MG63 (cell line): ENCODE measurements around the gene ATG4D. TPM values are rescaled to one million over a fixed set of nuclear protein-coding genes. Genes with fewer than 3 reads are reported as not detected.
"Not testable (repeated sequence)": the region's sequence is repeated elsewhere in the genome, so short reads cannot be mapped to it uniquely, and the experiment has no call there.

ENCODE experiments used
- DNase-seq: peaks from one replicate; pipeline ENCODE4 v3.0.0-alpha.2; 2020
- H3K27me3 ChIP-seq: fragments of 250-450 bp; sonication (Bioruptor Pico); 2 replicates; pipeline ENCODE4 v1.5.1; 2020; ENCODE audit warnings: mild to moderate bottlenecking, moderate library complexity
- H3K36me3 ChIP-seq: fragments of 250-450 bp; sonication (Bioruptor Pico); 2 replicates; pipeline ENCODE4 v1.5.1; 2020; ENCODE audit warnings: mild to moderate bottlenecking, moderate library complexity
- H3K4me3 ChIP-seq: fragments of 250-450 bp; sonication (Bioruptor Pico); 2 replicates; pipeline ENCODE4 v1.5.1; 2020; ENCODE audit warnings: mild to moderate bottlenecking, moderate library complexity
- H3K9me3 ChIP-seq: fragments of 250-450 bp; sonication (Bioruptor Pico); 2 replicates; pipeline ENCODE4 v1.5.1; 2020; ENCODE audit warnings: mild to moderate bottlenecking, moderate library complexity
- total RNA-seq: library from RNA; depleted of rRNA; stranded (reverse); fragments of >200 nt; shearing (Covaris generic); gene quantifications from 2 replicates; pipeline ENCODE4 v1.2.3, GENCODE V29; 2014; ENCODE audit warnings: low replicate concordance

Gene ATG4D
- total RNA-seq, 1 experiment from 2014 or later, result 27.0 TPM

DNA sequence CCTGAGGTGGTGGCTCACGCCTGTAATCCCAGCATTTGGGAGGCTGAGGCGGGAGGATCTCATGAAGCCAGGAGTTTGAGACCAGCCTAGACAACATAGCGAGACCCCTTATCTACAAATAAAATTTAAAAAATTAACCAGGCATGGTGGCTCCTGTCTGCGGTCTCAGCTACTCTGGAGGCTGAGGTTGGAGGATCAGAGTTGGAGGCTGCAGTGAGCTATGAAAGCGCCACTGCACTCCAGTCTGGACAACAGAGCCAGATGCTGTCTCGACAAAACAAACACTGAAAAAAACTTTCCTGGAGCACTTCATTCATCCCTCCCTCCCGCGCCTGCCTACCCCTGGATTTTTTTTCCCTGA lies 665 bp upstream of the ATG4D start:
- Histone ChIP-seq H3K4me3 (peak overlapping the region; percentile 69), H3K36me3 (peaks cover 4% of the 10 kb centered on the region; the same call in 1 of the 2 replicates), H3K27me3 (peaks cover 9% of the 10 kb centered on the region), H3K9me3 (no peaks in the 10 kb centered on the region)
- DNase-seq, result no peak

GRCh38 chr19:10544242-10544752 lies 593 bp downstream of the ATG4D start:
- Histone ChIP-seq H3K36me3 (peaks cover 16% of the 10 kb centered on the region), H3K9me3 (no peaks in the 10 kb centered on the region), H3K4me3 (peak overlapping the region; percentile 69), H3K27me3 (peaks cover 5% of the 10 kb centered on the region)
- peak; percentile 45 for DNase-seq

DNA sequence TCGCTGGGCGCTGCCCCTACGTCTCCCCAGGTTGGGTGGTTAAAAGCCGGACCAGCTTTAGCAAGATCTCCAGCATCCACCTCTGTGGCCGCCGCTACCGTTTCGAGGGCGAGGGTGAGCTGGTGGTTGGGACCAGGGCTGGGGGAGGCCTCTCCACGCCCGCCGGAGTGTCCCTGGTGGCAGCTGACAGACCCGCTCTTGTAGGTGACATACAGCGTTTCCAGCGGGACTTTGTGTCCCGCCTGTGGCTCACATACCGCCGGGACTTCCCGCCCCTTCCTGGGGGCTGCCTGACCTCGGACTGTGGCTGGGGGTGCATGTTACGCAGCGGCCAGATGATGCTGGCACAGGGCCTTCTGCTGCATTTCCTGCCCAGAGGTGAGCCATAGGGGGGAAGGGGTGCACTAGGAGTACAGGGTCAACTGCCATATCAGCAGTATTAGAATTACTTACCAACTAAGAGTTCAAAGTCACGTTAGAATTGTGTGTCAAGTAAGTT lies 1.1 kb downstream of the ATG4D start:
- H3K9me3 ChIP-seq, result no peaks in the 10 kb centered on the region
- DNase-seq, result no peak
- peaks cover 4% of the 10 kb centered on the region; the same call in 1 of the 2 replicates for H3K27me3 ChIP-seq
- H3K4me3 ChIP-seq, result peak overlapping the region; percentile 69
- H3K36me3 ChIP-seq, result peaks cover 21% of the 10 kb centered on the region

DNA sequence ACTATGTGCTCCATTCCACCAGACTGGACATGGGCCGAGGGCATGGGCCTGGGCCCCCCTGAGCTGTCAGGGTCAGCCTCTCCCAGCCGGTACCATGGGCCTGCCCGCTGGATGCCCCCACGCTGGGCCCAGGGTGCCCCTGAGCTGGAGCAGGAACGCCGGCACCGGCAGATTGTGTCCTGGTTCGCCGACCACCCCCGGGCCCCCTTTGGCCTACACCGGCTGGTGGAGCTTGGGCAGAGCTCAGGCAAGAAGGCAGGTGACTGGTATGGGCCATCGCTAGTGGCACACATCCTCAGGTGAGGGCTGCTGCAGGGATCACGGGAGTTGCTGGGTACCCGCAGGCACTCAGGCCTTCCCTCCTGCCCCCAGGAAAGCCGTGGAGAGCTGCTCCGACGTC lies 3.1 kb downstream of the ATG4D start:
- no peak for DNase-seq

GRCh38 chr19:10548746-10549276 lies 5.1 kb downstream of the ATG4D start:
- Histone ChIP-seq H3K4me3 (no peak overlapping the region), H3K36me3 (peaks cover 58% of the 10 kb centered on the region), H3K9me3 (0 out of 2 replicates have a peak, but pooled peaks cover 3% of the 10 kb centered on the region), H3K27me3 (no peaks in the 10 kb centered on the region)
- no peak for DNase-seq

More for the DNA sequence above, 3.1 kb downstream of the ATG4D start:
- Histone ChIP-seq H3K4me3 (no peak overlapping the region), H3K9me3 (no peaks in the 10 kb centered on the region), H3K27me3 (no peaks in the 10 kb centered on the region), H3K36me3 (peaks cover 39% of the 10 kb centered on the region)

- no peak for DNase-seq
- Histone ChIP-seq H3K36me3 (peaks cover 68% of the 10 kb centered on the region), H3K4me3 (no peak overlapping the region), H3K27me3 (no peaks in the 10 kb centered on the region), H3K9me3 (0 out of 2 replicates have a peak, but pooled peaks cover 3% of the 10 kb centered on the region)
Measured at GRCh38 chr19:10549733-10550132, 6.0 kb downstream of the ATG4D start.

GRCh38 chr19:10550336-10550735 lies 6.6 kb downstream of the ATG4D start:
- H3K9me3 ChIP-seq, result 0 out of 2 replicates have a peak, but pooled peaks cover 3% of the 10 kb centered on the region
- DNase-seq, result no peak

GRCh38 chr19:10551006-10551405 lies 7.3 kb downstream of the ATG4D start:
- H3K9me3 ChIP-seq, H3K4me3 ChIP-seq, H3K27me3 ChIP-seq, DNase-seq: not testable (repeated sequence)
- peaks cover 80% of the 10 kb centered on the region for H3K36me3 ChIP-seq

More at GRCh38 chr19:10550336-10550735, 6.6 kb downstream of the ATG4D start:
- Histone ChIP-seq H3K4me3 (no peak overlapping the region), H3K36me3 (peaks cover 74% of the 10 kb centered on the region), H3K27me3 (no peaks in the 10 kb centered on the region)

GRCh38 chr19:10551698-10552301 lies 8.1 kb downstream of the ATG4D start:
- 0 out of 2 replicates have a peak, but pooled peaks cover 3% of the 10 kb centered on the region for H3K9me3 ChIP-seq
- no peaks in the 10 kb centered on the region for H3K27me3 ChIP-seq
- H3K36me3 ChIP-seq, result peaks cover 88% of the 10 kb centered on the region
- H3K4me3 ChIP-seq, result no peak overlapping the region
- peak; percentile 58 for DNase-seq

- H3K4me3 ChIP-seq, result no peak overlapping the region
Measured at GRCh38 chr19:10552510-10553053, 8.9 kb downstream of the ATG4D start.

DNA sequence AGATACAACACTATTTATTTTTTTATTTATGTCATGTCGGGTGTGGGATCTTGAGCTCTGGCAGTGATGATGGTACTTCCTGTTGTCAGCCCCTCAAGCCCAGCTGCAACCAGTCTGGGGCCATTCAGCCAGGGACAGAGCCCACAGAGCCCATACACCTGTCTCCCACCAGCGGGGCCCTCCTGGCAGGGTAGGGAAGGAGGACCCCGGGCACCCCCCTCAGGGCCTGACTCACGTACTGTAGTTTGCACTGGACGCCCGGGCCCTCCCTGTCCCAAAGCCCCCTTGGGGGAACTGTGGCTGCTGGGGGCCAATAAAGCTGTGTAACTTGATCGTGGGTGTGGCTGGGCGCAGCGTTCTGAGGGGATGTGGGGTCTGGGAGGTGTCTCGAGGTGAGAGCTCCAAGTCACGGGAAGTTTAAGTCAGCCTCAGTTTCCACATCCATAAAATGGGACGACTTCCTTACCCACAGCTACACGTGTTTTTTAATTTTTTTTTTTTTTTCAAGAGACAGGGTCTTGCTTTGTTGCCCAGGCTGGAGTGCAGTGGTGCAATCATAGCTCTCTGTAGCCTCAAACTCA lies 9.5 kb downstream of the ATG4D start:
- DNase-seq, result no peak
- peaks cover 95% of the 10 kb centered on the region for H3K36me3 ChIP-seq
- H3K27me3 ChIP-seq, result no peaks in the 10 kb centered on the region
- 0 out of 2 replicates have a peak, but pooled peaks cover 3% of the 10 kb centered on the region for H3K9me3 ChIP-seq
- no peak overlapping the region for H3K4me3 ChIP-seq

More at GRCh38 chr19:10552510-10553053, 8.9 kb downstream of the ATG4D start:
- H3K9me3 ChIP-seq, result 0 out of 2 replicates have a peak, but pooled peaks cover 3% of the 10 kb centered on the region
- no peaks in the 10 kb centered on the region for H3K27me3 ChIP-seq
- DNase-seq, result peak; percentile 62
- H3K36me3 ChIP-seq, result peaks cover 91% of the 10 kb centered on the region

- 0 out of 2 replicates have a peak, but pooled peaks cover 3% of the 10 kb centered on the region for H3K9me3 ChIP-seq
- no peaks in the 10 kb centered on the region for H3K27me3 ChIP-seq
- peaks cover 95% of the 10 kb centered on the region for H3K36me3 ChIP-seq
- no peak for DNase-seq
- H3K4me3 ChIP-seq, result no peak overlapping the region
Measured at GRCh38 chr19:10553943-10554381, 10.3 kb downstream of the ATG4D start.

DNA sequence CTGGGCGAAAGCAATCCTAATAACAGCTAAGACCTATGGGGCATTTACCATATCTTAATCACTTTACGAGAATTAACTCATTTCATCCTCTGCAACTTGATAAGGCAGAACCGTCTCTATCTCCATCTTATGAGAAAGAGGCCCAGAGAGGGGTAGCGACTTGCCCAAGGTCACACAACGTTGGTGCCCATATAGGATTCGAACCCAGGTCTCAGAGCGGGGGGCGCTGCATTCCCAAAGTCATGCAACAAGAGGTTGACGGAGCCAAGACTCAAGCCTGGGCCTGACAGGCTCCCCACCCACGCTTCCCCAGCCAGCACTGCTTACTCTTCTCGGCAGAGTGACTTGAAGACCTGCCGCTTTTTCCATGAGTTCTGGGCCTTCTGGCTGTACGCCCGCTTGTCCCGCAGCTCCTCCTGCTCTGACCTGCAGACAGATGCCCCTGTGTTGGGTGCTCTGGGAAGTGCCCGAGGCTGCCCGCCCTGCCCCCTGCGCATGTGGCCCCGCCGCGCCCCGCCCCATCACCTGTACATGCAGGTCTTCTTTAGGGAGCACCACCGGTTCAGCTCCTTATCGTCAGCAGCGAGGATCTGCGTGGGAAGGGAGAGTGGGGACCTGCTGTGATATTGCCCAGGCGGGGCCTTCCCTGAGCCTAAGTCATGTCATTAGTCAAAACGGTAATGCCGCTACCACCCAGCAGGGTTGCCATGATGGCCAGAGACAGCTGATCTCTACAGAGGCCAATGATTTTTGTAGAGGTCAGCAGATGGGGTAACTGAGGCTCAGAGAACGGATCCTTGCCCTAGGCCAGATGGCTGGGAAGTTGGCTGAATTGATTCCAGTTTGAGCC lies 11.3 kb downstream of the ATG4D start:
- H3K9me3 ChIP-seq, result 0 out of 2 replicates have a peak, but pooled peaks cover 3% of the 10 kb centered on the region
- DNase-seq, result no peak
- no peak overlapping the region for H3K4me3 ChIP-seq
- peaks cover 95% of the 10 kb centered on the region for H3K36me3 ChIP-seq
- no peaks in the 10 kb centered on the region for H3K27me3 ChIP-seq

GRCh38 chr19:10555610-10555973 lies 11.9 kb downstream of the ATG4D start:
- H3K4me3 ChIP-seq, result no peak overlapping the region
- DNase-seq, result no peak
- H3K27me3 ChIP-seq, result no peaks in the 10 kb centered on the region
- peaks cover 96% of the 10 kb centered on the region for H3K36me3 ChIP-seq
- 0 out of 2 replicates have a peak, but pooled peaks cover 3% of the 10 kb centered on the region for H3K9me3 ChIP-seq

- Histone ChIP-seq H3K4me3 (no peak overlapping the region), H3K9me3 (no peaks in the 10 kb centered on the region), H3K36me3 (peaks cover 98% of the 10 kb centered on the region), H3K27me3 (no peaks in the 10 kb centered on the region)
- no peak for DNase-seq
Measured at GRCh38 chr19:10557603-10558197, 14.0 kb downstream of the ATG4D start.

DNA sequence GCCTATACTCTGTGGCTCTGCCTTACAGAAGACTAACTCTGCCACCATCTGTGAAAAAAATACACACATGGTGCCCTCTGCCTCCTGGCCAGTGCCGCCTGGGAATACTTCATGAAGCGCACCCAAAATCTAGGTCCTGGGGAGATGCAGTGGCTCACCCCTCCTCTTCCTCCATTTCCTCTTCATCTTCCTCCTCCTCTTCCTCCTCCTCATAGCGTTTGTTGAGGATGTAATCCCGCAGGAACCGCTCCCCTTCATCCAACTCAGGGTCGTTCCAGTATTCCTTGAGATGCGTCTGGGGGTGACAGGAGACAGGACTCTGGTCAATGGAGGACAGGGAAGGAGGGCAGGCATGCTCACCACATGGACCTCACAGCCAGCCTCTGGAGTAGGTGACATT lies 16.4 kb downstream of the ATG4D start:
- no peak overlapping the region for H3K4me3 ChIP-seq
- H3K9me3 ChIP-seq, result no peaks in the 10 kb centered on the region
- DNase-seq, result no peak
- no peaks in the 10 kb centered on the region for H3K27me3 ChIP-seq
- peaks cover 94% of the 10 kb centered on the region for H3K36me3 ChIP-seq
